Cardiac muscle cell (in vitro differentiated cells and primary cell): ENCODE data around the gene AKAP10. TPM values are rescaled to one million over a fixed set of nuclear protein-coding genes. Genes with fewer than 3 reads are reported as not detected.
A peak's percentile ranks its signal among the peaks of the same experiment; 100 is the strongest.

Source experiments
- DNase-seq, 2 donors: peaks; one replicate each; pipeline versions ENCODE4 v3.0.0 to v3.0.0-alpha.2; 2010 to 2017; ENCODE audit warnings: low read depth in 1 of 2, low spot score in 1 of 2
- H3K27ac ChIP-seq: fragments of 200-600 bp; sonication (generic); 2 replicates; pipeline ENCODE4 v1.5.1; 2016
- H3K27me3 ChIP-seq: fragments of 200-600 bp; sonication (generic); 2 replicates; pipeline ENCODE4 v1.6.0; 2016; ENCODE audit warnings: control low read depth
- H3K36me3 ChIP-seq: fragments of 200-600 bp; sonication (generic); 2 replicates; pipeline ENCODE4 v1.5.1; 2016; ENCODE audit warnings: control low read depth
- H3K4me1 ChIP-seq: fragments of 200-600 bp; sonication (generic); 2 replicates; pipeline ENCODE4 v1.8.1; 2017; ENCODE audit warnings: low read depth, mild to moderate bottlenecking, mixed run types
- H3K4me3 ChIP-seq: fragments of 200-600 bp; sonication (generic); 2 replicates; pipeline ENCODE4 v1.5.1; 2016; ENCODE audit warnings: mild to moderate bottlenecking
- H3K9me3 ChIP-seq: fragments of 200-600 bp; sonication (generic); 2 replicates; pipeline ENCODE4 v1.5.1; 2017; ENCODE audit warnings: low read depth, mild to moderate bottlenecking, control low read depth
- polyA plus RNA-seq: library from polyadenylated mRNA; unstranded; fragments of >200 nt; fragmentation: Nextera tagmentation; extraction: Ambion mirVana; gene quantifications from 2 replicates; pipeline ENCODE4 v1.2.1, GENCODE V29; 2016
- total RNA-seq: library from RNA; depleted of rRNA; stranded (reverse); fragments of >200 nt; gene quantifications from 2 replicates; pipeline ENCODE4 v1.2.3, GENCODE V29; 2016
- TF ChIP-seq, protein P1 (sequence below): IDR thresholded peaks from 2 replicates; pipeline ENCODE4 v1.5.1; 2012; ENCODE audit warnings: low read depth, mild to moderate bottlenecking, low read length

AKAP10 gene
- total and polyA plus RNA-seq, 2 experiments from 2014 or later, result 12.6 to 16.3 TPM

- no peaks in the 10 kb centered on the region for H3K36me3 ChIP-seq
- no peak for DNase-seq
- H3K4me1 ChIP-seq, result no peaks in the 10 kb centered on the region
- peaks cover 67% of the 10 kb centered on the region for H3K27me3 ChIP-seq
- H3K27ac ChIP-seq, result no peak overlapping the region
- no peaks in the 10 kb centered on the region for H3K9me3 ChIP-seq
- no peak overlapping the region for H3K4me3 ChIP-seq
- TF ChIP-seq, protein P1, sequence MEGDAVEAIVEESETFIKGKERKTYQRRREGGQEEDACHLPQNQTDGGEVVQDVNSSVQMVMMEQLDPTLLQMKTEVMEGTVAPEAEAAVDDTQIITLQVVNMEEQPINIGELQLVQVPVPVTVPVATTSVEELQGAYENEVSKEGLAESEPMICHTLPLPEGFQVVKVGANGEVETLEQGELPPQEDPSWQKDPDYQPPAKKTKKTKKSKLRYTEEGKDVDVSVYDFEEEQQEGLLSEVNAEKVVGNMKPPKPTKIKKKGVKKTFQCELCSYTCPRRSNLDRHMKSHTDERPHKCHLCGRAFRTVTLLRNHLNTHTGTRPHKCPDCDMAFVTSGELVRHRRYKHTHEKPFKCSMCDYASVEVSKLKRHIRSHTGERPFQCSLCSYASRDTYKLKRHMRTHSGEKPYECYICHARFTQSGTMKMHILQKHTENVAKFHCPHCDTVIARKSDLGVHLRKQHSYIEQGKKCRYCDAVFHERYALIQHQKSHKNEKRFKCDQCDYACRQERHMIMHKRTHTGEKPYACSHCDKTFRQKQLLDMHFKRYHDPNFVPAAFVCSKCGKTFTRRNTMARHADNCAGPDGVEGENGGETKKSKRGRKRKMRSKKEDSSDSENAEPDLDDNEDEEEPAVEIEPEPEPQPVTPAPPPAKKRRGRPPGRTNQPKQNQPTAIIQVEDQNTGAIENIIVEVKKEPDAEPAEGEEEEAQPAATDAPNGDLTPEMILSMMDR, result no peak
Measured at GRCh38 chr17:20010936-20011335, 33.3 kb upstream of the AKAP10 start.

DNA sequence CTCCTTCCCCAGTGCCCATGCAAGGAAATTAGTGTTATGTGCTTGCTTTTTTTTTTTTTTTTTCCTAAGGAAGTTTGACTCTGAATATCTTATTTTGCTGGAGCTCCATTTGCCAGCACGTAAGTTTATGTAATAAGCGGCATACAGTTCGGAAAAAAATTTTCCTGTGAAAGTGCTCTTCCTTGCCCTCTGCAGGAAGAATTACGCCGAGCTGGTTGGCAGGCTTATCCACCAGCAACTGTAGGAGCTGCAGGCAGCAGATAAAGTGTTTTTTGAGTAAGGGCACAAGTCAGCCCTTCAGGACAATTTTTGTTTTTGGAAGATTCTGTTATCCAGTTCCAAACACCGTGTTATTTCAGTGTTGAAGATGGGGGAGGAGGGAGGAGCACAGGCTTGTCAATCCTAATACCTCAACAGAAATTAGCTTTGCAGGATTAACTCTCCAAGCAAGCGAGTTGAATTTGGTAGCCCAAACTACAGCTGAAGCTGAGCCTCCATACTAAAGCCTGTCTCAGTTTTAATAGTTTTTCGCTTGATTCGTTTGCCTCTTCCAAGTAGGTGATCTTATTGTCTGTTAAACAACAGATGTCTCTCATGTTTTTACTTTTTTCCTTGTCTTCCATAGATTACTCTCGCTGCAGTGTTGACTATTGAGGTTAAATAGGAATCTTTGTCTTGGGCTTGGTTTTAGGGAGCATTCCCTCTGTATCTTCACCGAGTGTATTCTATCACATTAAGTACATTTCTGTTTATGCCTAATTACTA is 32.7 kb upstream of the AKAP10 start:
- Histone ChIP-seq H3K36me3 (no peaks in the 10 kb centered on the region), H3K27ac (no peak overlapping the region), H3K9me3 (no peaks in the 10 kb centered on the region), H3K27me3 (peaks cover 71% of the 10 kb centered on the region), H3K4me1 (no peaks in the 10 kb centered on the region), H3K4me3 (peak overlapping the region; percentile 46)
- TF ChIP-seq, protein P1, result peak; percentile 61
- DNase-seq, result peak; percentile 53 to 71

GRCh38 chr17:20009302-20010098 is 31.9 kb upstream of the AKAP10 start, which contains the start of gene SPECC1:
TSS of gene SPECC1 (plus strand) at chr17:20009359. CDS start at chr17:20096652, 87,293 bp downstream.
- Histone ChIP-seq H3K27me3 (peaks cover 71% of the 10 kb centered on the region), H3K9me3 (no peaks in the 10 kb centered on the region), H3K27ac (no peak within 1 kb of the TSS), H3K4me3 (peak within 1 kb of the TSS; percentile 46), H3K36me3 (no peaks in the 10 kb centered on the region), H3K4me1 (no peaks in the 10 kb centered on the region)
- TF ChIP-seq, protein P1, result no peak
- DNase-seq, result peak in 1 of 2 donors; percentile 85

DNA sequence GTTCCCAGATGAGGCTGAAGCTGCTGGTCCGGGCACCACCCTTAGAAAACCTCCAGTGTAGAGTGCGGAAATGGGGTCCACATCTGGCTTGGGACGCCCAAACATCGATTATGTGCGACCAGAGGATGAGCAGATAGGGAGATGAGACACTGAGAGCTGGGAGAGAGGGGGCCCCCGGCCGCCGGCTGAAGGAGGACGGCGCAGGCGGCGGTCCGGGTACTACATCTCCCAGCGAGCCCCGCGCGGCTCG is 31.3 kb upstream of the AKAP10 start:
- TF ChIP-seq, protein P1, result peak; percentile 83
- no peaks in the 10 kb centered on the region for H3K36me3 ChIP-seq
- H3K4me1 ChIP-seq, result no peaks in the 10 kb centered on the region
- H3K4me3 ChIP-seq, result peak overlapping the region; percentile 46
- H3K27ac ChIP-seq, result no peak overlapping the region
- peak in 1 of 2 donors; percentile 58 for DNase-seq
- H3K27me3 ChIP-seq, result peaks cover 71% of the 10 kb centered on the region
- no peaks in the 10 kb centered on the region for H3K9me3 ChIP-seq

GRCh38 chr17:20008242-20009051 is 30.8 kb upstream of the AKAP10 start:
- H3K27ac ChIP-seq, result no peak overlapping the region

More at GRCh38 chr17:20008242-20009051, 30.8 kb upstream of the AKAP10 start:
- TF ChIP-seq, protein P1, result no peak
- Histone ChIP-seq H3K4me3 (peak overlapping the region; percentile 46), H3K27me3 (peaks cover 71% of the 10 kb centered on the region), H3K9me3 (no peaks in the 10 kb centered on the region), H3K36me3 (no peaks in the 10 kb centered on the region), H3K4me1 (no peaks in the 10 kb centered on the region)
- DNase-seq, result peak in 1 of 2 donors; percentile 26
